HG02981 (cell line): ENCODE measurements around the gene KRT81.

ENCODE experiments used
- ATAC-seq: cut with Tn5 transposase; IDR thresholded peaks from one replicate; pipeline ENCODE4 v1.9.1; 2021; ENCODE audit warnings: mild to moderate bottlenecking, moderate library complexity; ENCODE audit not compliant: unreplicated experiment

KRT81 gene

GRCh38 chr12:52291267-52291935 lies at the start of gene KRT81:
Gene KRT81 (minus strand): TSS chr12:52291534. CDS start chr12:52291465, 69 bp downstream.
- ATAC-seq = no peak

- no peak for ATAC-seq
Measured at GRCh38 chr12:52338241-52338960, 47.1 kb upstream of the KRT81 start.

GRCh38 chr12:52337054-52337453 lies 45.7 kb upstream of the KRT81 start:
- no peak for ATAC-seq

- no peak for ATAC-seq
Measured at GRCh38 chr12:52336641-52337040, 45.3 kb upstream of the KRT81 start.

DNA sequence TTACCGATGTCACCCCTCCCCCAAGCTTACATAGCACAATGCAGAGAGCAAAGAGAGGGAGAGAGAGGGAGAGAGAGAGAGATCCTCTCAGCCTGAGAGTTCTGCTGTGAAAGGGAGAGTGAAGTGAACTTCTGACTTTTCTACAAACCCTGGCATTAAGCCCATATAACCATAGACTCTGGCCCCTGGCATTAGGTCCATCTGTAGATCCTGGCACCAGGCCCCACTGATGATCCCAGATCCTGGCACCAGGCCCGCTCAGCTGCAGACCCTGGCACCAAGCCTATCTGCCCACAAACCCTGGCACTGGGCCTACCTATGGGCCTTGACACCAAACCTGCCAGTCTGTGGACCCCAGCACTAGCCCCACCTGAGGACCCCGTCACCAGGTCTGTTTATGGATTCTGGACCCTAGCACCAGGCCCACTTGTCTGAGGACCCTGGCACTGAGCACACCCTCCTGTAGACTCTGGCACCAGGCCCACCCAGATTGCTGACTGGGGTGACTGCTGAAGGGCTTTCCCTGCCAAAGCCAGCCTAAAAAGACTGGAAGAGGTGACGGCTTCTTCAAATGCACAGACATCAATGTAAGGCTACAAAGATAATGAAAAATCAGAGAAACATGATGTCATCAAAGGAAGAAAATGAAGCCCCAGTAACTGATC lies 44.4 kb upstream of the KRT81 start:
- ATAC-seq = no peak

DNA sequence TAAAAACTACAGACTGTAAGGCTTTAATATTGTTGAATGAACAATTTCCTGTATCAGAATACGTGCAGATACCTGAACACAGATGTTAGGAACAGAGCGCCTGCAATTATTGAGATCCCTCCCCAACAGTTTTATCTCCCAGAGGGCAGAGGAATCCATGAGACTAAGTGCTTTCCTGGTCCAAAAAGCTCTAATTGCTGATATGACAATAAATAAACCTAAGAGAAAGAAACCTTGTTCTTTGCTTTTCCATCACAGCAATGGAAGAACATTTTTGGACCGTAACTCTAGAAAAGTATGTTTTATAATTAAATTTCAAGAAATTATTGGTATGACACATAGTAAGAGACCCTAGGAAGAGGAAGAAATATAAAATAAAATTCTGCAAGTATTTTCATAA lies 42.9 kb upstream of the KRT81 start:
- no peak for ATAC-seq

GRCh38 chr12:52333321-52333720 lies 42.0 kb upstream of the KRT81 start:
- no peak for ATAC-seq

DNA sequence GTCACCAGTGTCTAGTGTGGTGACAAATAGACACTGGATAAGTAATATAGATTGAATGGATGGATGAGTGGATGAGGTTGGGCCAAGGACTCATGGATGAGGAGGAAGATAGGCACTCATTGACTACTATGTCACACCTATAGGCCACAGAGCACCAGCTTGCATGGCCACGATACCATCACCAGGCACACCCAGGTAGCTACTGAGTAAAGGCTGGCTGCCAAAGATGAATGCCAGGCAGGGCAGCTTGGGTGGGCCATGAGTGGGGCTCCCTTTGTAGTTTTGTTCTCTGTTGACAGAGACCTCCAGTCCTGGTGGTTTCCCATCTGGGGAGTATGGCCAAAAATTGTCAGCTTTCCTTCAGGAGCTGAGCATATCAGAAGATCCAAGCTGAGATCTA lies 41.0 kb upstream of the KRT81 start:
- no peak for ATAC-seq

GRCh38 chr12:52331833-52332232 lies 40.5 kb upstream of the KRT81 start:
- ATAC-seq = no peak

GRCh38 chr12:52331039-52331438 lies 39.7 kb upstream of the KRT81 start:
- ATAC-seq = no peak

DNA sequence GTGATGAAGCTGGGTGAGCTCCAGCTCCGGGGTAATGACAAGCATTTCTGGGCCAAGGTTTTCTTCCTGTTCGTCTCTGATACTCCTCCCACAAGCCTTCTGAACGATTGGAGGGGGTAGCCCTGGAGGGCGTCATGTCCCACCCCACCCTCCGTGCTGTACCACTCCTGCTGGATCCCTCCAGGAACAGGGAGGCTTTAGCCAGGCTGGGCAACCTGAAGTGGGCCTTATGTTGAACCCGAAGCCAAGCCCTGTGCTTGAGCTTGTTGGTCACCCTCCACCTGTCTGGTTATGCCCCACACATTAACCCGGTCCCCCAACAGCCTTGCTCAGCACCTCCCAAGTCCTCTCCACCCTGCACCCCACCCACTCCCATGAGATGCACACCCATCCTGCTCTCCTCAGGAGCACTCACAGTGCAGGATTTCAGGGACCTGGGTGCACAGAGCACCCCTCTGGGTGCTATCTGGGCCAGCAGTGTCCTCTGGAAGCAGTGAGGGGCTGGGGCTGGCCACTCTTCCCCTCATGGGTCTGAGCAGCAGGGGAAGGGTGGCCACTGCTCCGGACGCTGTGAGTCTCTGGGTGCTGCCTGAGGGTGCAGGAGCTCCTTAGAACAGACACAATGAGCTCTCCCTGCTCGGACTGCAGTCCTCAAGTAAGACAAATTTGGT lies 36.6 kb upstream of the KRT81 start:
- no peak for ATAC-seq

- ATAC-seq = peak; percentile 88
Measured at GRCh38 chr12:52327052-52327829, 35.9 kb upstream of the KRT81 start.

GRCh38 chr12:52324153-52324444 lies 32.8 kb upstream of the KRT81 start:
- no peak for ATAC-seq

- no peak for ATAC-seq
Measured at GRCh38 chr12:52323416-52324152, 32.2 kb upstream of the KRT81 start.

GRCh38 chr12:52323001-52323400 lies 31.7 kb upstream of the KRT81 start:
- no peak for ATAC-seq

GRCh38 chr12:52322069-52322468 lies 30.7 kb upstream of the KRT81 start:
- no peak for ATAC-seq

DNA sequence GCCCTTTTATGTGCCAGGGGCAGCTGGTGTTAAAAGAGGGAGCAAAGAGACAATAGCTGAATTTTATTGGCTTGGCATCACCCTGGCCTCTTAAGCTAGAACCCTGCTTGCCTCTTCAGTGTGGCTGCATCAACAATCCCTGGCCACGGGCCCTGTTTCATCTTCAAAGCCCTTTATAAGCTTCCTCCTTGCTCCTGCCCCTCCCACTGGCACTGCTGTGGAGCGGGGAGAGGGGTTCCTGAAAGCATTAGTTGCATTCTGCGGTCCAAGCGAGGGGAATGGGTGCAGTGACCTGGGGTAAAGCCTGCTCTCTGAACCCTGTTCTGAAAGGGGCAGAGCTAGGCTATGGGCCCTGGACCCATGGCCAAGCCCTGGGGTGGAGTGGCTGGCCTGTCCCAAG lies 30.1 kb upstream of the KRT81 start:
- ATAC-seq = no peak

GRCh38 chr12:52320784-52321400 lies 29.6 kb upstream of the KRT81 start, which contains the start of gene KRT83:
Gene KRT83 (minus strand): TSS chr12:52321398. CDS start chr12:52321335, 63 bp downstream.
- no peak for ATAC-seq

DNA sequence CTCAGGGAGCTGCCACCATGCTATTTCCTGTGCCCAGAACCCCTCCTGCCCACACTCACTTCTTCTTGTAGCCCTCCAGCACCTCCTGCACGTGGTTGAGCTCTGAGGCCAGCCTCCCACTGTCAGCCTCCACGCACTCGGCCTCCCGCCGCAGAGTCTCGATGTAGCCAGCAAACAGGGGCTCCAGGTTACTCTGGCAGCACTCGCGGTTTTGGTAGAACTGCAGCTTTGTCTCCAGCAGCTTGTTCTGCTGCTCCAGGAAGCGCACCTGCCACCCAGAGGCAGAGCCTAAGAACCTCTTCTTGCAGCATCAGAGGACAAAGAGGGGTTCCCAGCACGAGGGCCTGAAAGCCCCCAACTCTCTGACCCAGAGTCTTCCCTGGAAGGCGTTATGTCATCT lies 27.8 kb upstream of the KRT81 start:
- no peak for ATAC-seq
